GM19239 (cell line): ENCODE data around the gene DDI2.
A peak's percentile ranks its signal among the peaks of the same experiment; 100 is the strongest.
"Not testable (repeated sequence)": the region's sequence is repeated elsewhere in the genome, so short reads cannot be mapped to it uniquely, and the experiment has no call there.

Source experiments
- DNase-seq: peaks from one replicate; pipeline ENCODE4 v3.0.0; 2011; ENCODE audit warnings: low spot score; ENCODE audit not compliant: insufficient read length
- FAIRE-seq: peaks from 2 replicates; lab custom pipeline; 2011; peaks lifted over from hg19 to GRCh38; lab: Jason Lieb, UNC

Gene DDI2

DNA sequence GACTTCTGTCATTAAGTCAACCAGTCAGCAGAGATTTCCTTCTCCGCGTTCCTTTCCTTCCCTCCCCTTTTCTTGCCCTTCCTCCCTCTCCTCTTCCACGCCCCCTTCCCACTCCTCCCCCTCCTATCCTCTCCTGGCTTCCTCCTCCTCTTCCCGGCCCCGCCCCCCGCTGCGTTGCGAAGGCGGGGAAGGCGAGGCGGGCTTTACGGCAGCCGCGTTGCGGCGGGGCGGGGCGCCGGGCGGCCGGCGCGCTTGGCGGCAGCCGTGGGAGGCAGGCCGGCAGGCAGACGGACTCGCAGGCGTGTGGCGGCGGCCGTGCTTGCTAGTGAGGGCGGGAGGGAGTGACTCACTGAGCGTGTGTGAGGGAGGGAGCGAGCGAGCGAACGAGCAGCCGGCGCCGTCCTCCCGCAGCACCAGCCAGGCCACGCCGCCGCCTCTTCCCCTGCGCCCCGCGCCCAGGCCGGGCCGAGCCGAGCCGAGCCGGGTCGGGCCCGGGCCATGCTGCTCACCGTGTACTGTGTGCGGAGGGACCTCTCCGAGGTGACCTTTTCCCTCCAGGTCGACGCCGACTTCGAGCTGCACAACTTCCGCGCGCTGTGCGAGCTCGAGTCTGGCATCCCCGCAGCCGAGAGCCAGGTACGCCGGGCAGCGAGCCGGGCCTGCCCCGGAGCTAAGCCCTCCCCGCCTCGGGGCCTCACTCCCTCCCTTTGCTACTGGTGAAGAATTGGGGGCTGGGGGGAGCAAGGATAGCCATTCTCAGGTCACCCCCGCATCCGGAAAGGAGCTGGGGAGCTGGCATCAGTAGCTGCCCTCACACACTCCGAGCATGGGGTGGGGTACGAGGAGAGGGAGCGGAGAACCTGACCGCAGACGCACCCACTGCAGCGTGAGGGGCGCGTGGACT is at the start of gene DDI2:
Gene DDI2, plus strand, starts transcription at position 286 of the 904 bp plus-strand sequence. Its CDS starts 213 bp downstream, at position 499.
- DNase-seq (peak; percentile 85), FAIRE-seq (peak; percentile 96)

DNA sequence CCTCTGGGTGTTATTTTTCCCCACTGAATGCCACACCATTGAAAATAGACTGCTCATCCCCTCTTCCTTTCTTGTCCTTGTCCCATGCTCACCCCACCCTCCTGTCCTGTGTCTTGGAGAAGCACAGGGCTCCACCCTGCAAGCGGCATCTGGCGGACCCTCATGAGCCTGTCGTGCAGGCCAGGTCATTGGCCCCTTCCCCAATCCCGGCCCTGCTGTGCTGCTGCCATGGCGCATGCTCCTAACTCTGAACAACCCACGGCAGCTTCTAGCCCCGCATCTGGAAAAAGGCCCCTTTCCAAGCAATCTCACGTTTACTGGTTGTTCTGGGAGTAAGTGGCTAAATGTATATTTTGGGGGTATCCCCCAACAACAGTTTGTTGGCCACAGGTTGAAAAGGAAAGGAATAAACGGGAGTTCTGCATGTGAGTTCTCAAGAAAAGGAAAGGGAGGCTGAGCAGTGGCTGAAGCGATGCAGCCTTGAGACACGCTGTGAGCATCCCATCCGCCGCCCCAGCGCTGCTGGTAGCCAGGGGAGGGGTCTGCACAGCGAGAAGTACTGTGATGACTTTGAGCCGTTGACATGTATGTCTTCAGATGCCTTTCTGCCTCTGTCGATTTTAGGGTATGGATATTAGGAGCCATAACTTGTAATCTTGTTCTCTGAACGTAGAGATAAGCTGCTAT is 48.7 kb upstream of the DDI2 start:
- DNase-seq (no peak), FAIRE-seq (no peak)

DNA sequence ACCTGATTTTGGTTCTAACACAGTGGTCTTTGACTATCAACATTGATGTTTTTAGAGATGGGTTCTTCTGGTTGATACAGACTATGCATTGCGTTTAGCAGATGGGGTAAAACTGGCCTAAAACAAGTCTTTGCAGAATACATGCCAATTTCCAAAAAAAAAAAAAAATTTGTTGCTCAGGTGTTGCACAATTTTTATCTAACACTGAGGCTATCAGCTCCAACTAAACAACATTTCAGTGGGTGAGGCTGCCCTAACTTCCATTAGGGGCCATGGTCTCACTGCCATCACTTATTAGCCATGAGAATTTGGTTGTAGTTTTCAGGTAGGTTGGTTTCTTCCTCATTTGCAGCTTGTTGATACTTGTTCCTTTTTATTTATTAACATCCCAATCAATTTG is 46.4 kb upstream of the DDI2 start:
- DNase-seq, result no peak

DNA sequence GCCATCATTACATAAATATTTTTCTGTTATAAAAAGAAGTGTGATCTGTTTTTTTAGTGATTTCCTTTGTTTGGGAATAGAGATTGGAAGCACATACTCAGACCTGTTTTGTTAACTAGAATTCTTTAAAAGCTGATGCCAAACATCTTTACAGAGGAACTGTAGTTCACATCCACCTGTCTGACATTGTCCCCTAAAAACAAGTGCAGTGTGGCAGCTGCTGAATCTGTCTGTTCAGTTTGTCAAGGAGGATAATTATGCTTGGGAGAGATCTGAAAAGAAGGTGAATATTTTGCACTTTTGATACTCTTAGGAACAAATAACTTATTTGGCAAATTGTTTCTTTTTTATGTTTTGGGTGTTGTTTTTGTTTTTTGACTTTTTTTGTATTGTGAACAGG is 46.0 kb upstream of the DDI2 start:
- no peak for FAIRE-seq
- no peak for DNase-seq

More for the DNA sequence above, 46.4 kb upstream of the DDI2 start:
- FAIRE-seq, result no peak

DNA sequence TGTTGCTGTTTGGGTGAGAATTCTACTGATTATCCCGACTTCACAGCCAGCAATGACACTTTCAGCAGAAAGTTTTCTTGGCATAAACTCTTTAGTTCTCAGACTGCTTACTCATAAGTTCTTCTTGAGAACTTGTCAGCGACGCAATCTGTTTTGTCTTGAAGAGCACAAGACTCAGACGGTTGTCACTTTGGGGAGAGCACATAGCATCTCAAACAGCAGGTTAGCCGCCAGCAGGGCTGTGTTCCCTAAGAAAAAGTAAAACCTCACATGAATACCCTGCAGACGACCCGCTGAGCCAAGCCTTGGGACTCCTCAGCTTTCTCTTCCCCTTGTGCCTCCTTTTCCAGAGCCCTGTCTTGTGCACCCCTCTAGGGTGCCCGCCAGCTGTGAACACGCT is 43.8 kb upstream of the DDI2 start:
- FAIRE-seq, result no peak
- DNase-seq, result no peak

DNA sequence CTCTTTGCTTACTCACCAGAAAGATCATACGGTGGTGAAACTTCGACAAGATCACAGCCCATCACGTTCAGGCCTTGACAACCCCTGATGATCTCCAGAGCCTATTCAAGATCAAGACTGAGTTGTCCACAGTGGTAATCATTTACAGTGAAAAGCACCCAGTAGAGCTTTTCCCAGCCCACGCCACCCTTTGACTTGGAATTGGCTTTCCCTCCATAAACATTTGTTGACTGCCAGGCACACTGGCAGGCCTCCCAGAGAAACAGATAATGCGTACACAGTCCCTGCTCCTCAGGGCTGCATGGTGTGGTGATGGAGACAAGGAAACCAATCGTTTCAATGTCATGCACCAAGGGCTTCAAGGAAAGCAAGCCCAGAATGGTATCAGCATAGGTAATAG is 42.5 kb upstream of the DDI2 start:
- no peak for FAIRE-seq
- DNase-seq, result no peak

DNA sequence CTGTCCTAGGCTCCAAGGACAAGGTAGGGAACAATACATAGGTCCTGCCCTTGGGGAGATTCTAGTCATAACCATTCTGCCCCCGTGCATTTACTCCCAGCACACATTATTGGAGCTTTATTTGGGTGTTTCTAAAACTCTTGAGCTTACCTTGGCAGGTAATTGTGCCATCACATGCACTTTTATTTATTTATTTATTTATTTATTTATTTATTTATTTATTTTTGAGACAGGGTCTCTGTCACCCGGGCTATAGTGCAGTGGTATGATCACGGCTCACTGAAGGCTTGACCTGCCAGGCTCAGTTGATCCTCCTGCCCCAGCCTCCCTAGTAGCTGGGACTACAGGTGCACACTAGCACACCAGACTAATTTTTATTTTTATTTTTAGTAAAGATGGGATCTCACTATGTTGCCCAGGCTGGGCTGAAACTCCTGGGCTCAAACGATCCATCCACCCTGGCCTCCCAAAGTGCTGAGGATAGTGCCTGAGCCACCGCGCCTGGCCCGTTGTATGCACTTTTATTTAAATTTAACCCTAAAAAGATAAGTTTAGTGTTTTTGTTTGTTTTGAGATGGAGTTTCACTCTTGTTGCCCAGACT is 41.6 kb upstream of the DDI2 start:
- FAIRE-seq (no peak), DNase-seq (no peak)

DNA sequence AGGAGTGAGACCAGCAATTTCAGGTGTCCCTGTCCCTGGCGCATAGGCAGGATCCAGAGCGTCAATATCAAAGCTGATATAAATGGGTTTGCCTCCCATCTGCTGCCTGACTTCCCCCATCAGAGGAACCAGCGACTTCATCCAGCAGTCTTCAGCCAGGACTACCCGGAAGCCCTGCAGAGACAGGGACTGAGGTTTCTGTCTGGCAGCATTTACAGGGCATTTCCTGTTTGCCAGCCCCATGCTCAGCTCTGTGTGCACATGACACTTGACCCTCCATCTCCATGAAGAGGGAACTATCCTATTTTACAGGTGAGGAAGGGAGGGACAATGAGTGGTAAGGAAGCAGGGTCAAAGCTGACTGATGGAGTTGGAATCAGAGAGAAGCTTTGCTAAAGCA is 39.6 kb upstream of the DDI2 start:
- DNase-seq (no peak), FAIRE-seq (no peak)

DNA sequence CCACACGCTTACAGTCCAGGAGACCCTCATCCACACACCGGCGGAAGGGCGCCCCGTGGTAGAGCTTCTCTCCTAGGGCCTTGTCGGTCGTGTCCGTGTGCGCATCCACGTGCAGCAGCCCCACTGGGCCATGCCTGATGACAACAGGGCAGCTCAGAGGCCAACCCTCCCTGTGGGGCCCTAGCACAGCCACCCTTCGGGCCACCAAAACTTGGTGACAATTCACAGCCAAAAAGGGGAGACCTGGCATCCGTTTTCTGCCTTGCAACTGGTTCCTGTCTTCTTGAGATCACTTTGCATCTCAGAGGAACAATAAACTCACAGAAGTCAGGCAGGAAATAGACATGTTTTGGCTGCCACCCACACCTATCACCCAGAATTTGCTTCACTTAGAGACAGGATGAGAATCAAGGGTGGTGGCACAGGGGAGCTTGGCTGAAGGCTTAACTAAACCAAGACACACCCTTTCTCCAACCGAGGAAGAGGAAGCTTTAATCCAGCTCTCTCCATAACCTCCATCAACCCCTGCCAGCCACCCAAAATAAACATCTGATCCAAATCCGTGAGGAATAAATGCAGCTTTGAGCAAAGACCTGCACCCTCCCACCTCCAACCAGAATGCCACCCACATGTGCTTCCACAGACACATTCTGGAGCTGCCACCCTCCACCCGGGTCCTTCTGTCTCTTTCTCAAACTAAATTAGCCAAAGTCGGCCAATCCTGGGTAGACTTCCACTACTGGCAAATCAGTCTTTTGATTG is 38.2 kb upstream of the DDI2 start:
- FAIRE-seq, result no peak
- peak; percentile 29 for DNase-seq

DNA sequence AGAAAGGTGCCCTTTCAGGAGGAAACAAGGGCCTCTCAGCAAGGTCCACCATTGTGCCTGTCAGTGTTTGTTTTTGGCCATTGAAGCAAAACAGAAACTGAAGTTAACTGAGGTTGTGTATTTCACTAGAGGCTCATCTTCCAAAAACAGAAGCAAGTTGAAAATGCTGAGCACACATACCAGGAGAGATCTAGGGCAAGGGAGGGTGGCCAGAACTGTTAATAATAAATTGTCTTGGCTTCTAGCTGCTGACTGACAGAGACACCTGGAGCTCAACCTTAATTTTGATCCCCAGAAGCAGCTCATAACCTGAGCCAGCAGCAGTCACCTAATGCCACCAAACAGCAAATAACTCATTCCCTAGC is 37.6 kb upstream of the DDI2 start:
- FAIRE-seq (peak; percentile 87), DNase-seq (peak; percentile 46)

DNA sequence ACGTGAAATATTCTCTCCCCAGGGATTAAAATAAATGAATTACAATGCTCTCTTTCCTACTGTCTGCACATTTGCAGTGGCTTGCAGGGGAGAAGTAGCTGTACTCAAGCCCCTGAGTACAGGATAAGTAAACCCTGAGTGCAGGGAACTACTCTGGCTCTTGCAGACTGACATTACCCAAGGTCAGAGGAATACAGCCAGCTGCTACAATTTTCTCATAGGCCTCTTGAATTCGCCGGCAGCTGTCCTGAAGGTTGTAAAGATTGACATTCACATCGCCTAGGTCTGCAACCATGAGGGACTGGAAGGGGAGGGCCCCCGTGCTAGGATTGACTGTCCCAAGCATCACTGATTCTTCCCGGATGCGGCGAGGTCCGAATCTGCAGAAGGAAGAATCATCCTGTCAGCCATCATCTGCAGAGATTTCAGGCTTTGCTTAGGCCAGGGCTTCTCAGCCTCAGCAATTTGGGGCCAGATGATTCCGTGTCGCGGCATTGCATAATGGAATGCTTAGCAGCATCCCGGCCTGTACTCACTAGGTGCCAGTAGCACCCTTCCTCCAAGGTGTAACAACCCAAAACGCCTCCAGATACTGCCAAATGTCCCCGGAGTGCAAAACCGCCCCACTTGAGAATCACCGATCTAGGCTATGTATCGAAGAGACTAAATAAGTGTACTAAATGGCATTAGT is 34.1 kb upstream of the DDI2 start:
- FAIRE-seq (no peak), DNase-seq (no peak)

DNA sequence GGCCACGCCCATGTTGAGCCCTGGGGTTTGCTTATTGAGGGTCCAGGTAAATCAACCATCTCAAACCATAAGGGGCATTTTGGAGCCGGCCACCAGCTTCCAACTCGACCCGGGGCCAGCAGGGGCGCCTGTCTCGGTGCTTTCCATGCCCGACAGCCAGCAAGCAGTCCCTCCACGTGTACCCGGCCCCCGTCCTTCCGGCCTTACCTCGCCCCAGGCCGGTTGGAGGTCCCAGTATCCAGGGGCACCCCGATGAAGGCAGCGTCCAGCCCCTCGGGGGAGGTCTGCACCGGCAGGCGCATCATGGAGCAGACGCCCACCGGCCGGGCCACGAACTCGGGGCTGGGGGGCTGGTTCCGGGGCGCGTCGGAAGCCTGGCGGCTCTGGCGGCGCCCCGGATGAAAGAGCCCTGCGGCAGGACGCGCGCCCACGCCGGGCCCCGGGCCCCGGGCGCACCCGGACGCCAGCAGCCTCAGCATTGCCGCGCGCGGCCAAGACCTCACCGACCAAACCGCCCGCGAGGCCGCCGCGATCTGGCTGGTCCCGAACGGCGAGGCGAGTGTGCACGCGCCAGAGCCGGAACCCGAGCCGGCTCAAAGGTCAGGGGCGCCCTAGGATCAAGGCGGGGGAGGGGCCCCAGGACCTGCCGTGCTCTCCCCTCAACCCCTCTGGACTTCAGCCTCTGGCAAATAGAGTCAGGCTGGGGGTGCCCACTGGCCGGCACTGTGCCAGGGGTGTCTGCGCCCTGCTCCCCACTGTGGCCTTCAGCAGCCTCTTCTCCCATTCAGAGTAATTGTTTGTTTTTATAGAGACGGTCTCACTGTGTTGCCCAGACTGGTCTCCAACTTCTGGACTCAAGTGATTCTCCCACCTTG is 32.5 kb upstream of the DDI2 start, which contains the start of gene AGMAT:
Gene AGMAT, minus strand, starts transcription at position 563 of the 875 bp plus-strand sequence. Its CDS starts 84 bp downstream, at position 479.
- peak; percentile 65 for DNase-seq
- peak; percentile 62 for FAIRE-seq

DNA sequence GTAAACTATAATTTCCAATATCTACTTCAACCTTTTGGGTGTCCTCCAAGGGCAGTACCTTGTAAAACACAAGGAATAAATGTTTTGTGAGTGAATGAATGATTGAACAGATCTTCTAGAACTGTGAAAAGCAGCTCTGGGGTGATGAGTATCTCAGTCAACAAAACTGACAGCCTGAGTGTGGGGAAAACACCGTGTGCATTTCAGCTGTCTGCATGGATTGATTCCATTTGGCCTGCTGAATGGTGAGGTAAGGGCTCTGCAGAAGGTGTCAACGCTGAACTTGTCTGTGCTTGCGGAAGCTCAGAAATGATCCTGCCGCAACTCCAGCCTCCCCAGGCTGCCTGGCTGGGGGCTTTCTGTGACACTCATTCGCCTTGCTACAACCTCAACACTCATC is 25.0 kb upstream of the DDI2 start:
- no peak for FAIRE-seq

DNA sequence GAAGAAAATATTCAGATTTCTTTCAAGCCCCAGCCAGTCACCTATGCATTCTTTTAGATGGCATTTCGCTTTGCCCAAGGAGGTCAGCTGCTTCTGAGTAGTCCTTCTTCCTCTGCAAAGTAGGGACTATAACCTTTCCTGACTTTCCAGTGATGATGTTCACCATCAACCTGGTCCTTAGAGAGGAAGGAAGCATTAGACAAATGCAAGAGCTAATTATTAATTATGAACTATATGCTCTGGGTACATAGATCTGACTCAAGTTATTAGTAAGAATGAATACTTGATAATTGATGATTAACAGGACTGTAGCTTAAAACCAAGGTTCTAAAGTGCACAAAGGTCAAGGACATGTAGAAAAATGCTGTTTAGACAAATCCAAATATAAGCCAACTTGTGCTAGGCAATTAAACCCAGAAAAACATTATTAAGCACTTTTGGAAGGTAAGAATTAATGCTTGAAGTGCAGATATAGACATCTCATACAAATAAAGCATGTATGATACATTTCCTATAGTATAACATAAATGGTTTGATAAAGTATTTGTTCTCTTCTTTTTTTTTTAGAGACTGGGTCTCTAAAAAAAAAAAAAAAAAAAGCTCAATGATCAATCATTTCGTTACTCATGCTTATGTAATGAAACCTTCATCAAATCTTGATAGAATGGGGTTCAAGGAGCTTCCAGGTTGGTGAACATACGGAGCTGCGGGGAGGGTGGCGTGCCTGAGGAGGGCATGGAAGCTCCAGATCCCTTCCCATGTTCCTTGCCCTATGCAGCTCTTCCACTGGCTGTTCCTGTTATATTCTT is 21.2 kb upstream of the DDI2 start:
- no peak for DNase-seq
- no peak for FAIRE-seq

More for the DNA sequence above, 25.0 kb upstream of the DDI2 start:
- no peak for DNase-seq

DNA sequence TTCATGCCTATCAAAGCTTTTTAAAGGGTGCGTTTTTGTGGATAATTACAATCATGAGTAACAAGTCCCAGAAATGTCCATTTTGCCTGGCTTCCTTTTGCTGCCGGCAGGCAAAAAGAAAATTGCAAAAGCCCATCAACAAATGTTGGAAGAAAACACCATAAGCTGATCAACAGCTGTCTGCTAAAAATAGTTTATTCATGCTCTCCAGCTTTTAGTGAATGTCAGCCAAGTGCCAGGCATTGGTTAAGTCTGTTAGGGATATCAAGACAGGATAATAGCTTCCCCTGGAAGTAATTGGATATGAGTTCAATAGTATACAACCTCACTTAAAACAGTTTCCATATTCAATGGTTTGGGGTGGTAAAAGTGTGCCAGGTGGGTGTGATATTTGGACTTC is 18.8 kb upstream of the DDI2 start:
- no peak for DNase-seq
- FAIRE-seq, result no peak

DNA sequence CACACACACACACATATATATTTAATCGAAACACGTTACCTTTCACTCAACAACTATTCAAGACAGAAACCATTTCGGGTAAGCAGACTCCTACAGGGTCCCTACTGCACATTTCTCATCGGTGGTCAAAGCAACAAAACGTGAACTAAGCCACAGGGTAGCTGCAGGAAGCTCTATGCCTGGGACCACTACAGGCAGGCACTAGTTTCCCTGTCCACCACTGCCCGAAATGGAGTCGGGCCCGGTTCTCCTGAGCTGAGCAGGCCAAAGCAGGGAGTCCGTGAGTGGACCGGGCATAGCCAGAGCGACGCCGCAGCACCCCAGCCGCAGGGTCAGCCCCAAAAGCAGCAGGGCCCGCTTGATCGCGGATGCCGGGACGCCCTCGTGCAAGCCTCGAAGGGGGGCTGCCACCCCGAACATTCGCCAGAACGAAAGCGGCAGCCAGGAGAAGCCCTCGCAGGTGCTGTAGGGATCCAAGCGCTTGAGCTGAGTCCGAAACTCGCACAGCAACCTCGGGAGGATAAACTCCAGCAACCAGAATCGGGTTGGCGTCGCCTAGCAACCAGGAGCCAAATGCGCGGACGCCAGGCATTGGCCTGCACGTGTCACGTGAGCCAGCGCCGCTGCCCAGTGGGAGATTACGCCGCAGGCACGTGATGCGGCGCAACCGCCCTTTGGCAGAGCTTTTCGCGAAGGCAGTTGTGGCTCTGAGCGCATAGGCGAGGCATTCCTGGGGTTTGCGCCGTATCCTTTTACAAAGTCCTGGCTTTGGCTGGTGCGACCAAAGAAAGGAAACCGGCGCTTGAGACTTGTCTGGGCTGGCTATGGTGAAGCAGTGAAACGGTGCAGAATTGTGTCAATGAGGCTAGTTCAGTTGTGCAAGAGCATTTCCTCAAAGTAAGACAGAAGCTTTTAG is 13.9 kb upstream of the DDI2 start:
- DNase-seq (peak; percentile 64), FAIRE-seq (peak; percentile 89)

DNA sequence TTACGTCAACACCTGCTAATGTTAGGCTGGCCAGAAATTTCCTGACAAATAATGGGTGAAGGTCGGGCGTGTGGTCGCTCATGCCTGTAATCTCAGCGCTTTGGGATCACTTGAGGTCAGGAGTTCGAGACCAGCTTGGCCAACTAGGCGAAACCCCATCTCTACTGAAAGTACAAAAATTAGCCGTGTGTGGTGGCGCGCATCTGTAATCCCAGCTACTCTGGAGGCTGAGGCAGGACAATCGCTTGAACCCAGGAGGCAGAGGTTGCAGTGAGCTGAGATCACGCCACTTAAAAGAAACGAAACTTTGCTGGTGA is 13.3 kb upstream of the DDI2 start:
- not testable (repeated sequence) for DNase-seq, FAIRE-seq
